GM12875 (cell line): Measurements from ENCODE around the gene SMOC2.

Experiments used
- H3K4me3 ChIP-seq: one replicate; pipeline ENCODE4 v1.5.1; 2011; ENCODE audit warnings: low read depth, low read length, control low read depth
- CTCF ChIP-seq: IDR thresholded peaks from 2 replicates; pipeline ENCODE4 v1.5.1; 2011; ENCODE audit warnings: low read depth, mild to moderate bottlenecking, control low read depth, inconsistent platforms, low read length, moderate library complexity, borderline replicate concordance; ENCODE audit not compliant: insufficient read depth

The SMOC2 gene

GRCh38 chr6:168411130-168411529 lies 29.9 kb upstream of the SMOC2 start:
- TF ChIP-seq CTCF: no peak
- no peak overlapping the region for H3K4me3 ChIP-seq

- TF ChIP-seq CTCF: no peak
- H3K4me3 ChIP-seq: no peak overlapping the region
These were observed 29.2 kb upstream of the SMOC2 start for GRCh38 chr6:168411793-168412192.

- TF ChIP-seq CTCF: no peak
- H3K4me3 ChIP-seq: no peak overlapping the region
These were observed 28.5 kb upstream of the SMOC2 start for GRCh38 chr6:168412456-168412855.

GRCh38 chr6:168413018-168413720 lies 27.8 kb upstream of the SMOC2 start:
- TF ChIP-seq CTCF: no peak
- H3K4me3 ChIP-seq: no peak overlapping the region

GRCh38 chr6:168413856-168414255 lies 27.1 kb upstream of the SMOC2 start:
- no peak for TF ChIP-seq CTCF
- H3K4me3 ChIP-seq: no peak overlapping the region

- no peak overlapping the region for H3K4me3 ChIP-seq
- no peak for TF ChIP-seq CTCF
These were observed 26.5 kb upstream of the SMOC2 start for GRCh38 chr6:168414336-168415097.

- H3K4me3 ChIP-seq: no peak overlapping the region
- no peak for TF ChIP-seq CTCF
These were observed 25.6 kb upstream of the SMOC2 start for GRCh38 chr6:168415098-168415992.
